K562 (cell line): ENCODE measurements around the gene TCEA3. TPM values are rescaled to one million over a fixed set of nuclear protein-coding genes. Genes with fewer than 3 reads are reported as not detected.

Experiments
- ARHGAP35 ChIP-seq: fragments of 450-650 bp; IDR thresholded peaks from 2 replicates; pipeline ENCODE4 v1.6.1; 2018; ENCODE audit not compliant: partially characterized antibody
- BCL6 ChIP-seq: fragments of 250-450 bp; sonication (Bioruptor Pico); IDR thresholded peaks from 2 replicates; pipeline ENCODE4 v1.4.0; 2020
- BRF1 ChIP-seq: IDR thresholded peaks from 3 replicates; pipeline ENCODE4 v1.6.1; 2011; ENCODE audit warnings: borderline replicate concordance, mild to moderate bottlenecking; ENCODE audit not compliant: insufficient read length; ENCODE audit errors: extremely low read depth
- CREBBP ChIP-seq: IDR thresholded peaks from one replicate; pipeline ENCODE4 v1.6.1; 2012; ENCODE audit warnings: low read depth, mild to moderate bottlenecking, control low read depth, inconsistent platforms, low read length
- ETV5 ChIP-seq: sonication (generic); formaldehyde crosslinking; IDR thresholded peaks from 2 replicates; pipeline ENCODE4 v1.4.0; 2020; ENCODE audit warnings: low read depth, mild to moderate bottlenecking, missing genetic modification reagents
- HDAC2 ChIP-seq: fragments of 450-650 bp; IDR thresholded peaks from 2 replicates; pipeline ENCODE4 v1.6.1; 2016; ENCODE audit warnings: mild to moderate bottlenecking
- HNRNPL ChIP-seq: fragments of 200-400 bp; formaldehyde crosslinking; IDR thresholded peaks from 2 replicates; pipeline ENCODE4 v1.6.1; 2017; ENCODE audit warnings: low read depth, mild to moderate bottlenecking, low read length
- LEF1 ChIP-seq: fragments of 450-650 bp; IDR thresholded peaks from 2 replicates; pipeline ENCODE4 v1.6.1; 2016; ENCODE audit warnings: mild to moderate bottlenecking
- NFIC ChIP-seq: fragments of 450-650 bp; IDR thresholded peaks from 2 replicates; pipeline ENCODE4 v1.6.1; 2017; ENCODE audit warnings: mild to moderate bottlenecking, inconsistent platforms
- RBM25 ChIP-seq: fragments of 200-400 bp; formaldehyde crosslinking; IDR thresholded peaks from 2 replicates; pipeline ENCODE4 v1.6.1; 2018; ENCODE audit warnings: low read length, low read depth, moderate library complexity; ENCODE audit not compliant: severe bottlenecking
- TFE3 ChIP-seq: fragments of 450-650 bp; formaldehyde crosslinking; IDR thresholded peaks from 2 replicates; pipeline ENCODE4 v1.4.0; 2020; ENCODE audit warnings: mild to moderate bottlenecking, mixed read lengths
- USF1 ChIP-seq: sonication (generic); formaldehyde crosslinking; IDR thresholded peaks from 2 replicates; pipeline ENCODE4 v1.9.0; 2022; ENCODE audit warnings: mild to moderate bottlenecking, missing genetic modification reagents
- XRCC3 ChIP-seq: fragments of 450-650 bp; IDR thresholded peaks from 2 replicates; pipeline ENCODE4 v1.6.1; 2017; ENCODE audit warnings: mild to moderate bottlenecking, moderate library complexity
- YY1 ChIP-seq, 3 experiments: IDR thresholded peaks; 2 replicates each; pipeline ENCODE4 v1.6.1; 2011; ENCODE audit warnings: low read length in 2 of 3, mild to moderate bottlenecking in 2 of 3, moderate library complexity in 2 of 3, borderline replicate concordance in 1 of 3, control low read depth in 1 of 3, low read depth in 1 of 3; ENCODE audit not compliant: insufficient read depth in 3 of 3, insufficient replicate concordance in 2 of 3, control insufficient read depth in 1 of 3, insufficient read length in 1 of 3; ENCODE audit errors: extremely low read depth in 1 of 3
- ZNF165 ChIP-seq: fragments of 250-450 bp; sonication (Bioruptor Pico); IDR thresholded peaks from 2 replicates; pipeline ENCODE4 v1.4.0; 2020; ENCODE audit warnings: borderline replicate concordance
- ZNF217 ChIP-seq: sonication (generic); formaldehyde crosslinking; IDR thresholded peaks from 2 replicates; pipeline ENCODE4 v1.8.0; 2022; ENCODE audit warnings: mild to moderate bottlenecking, missing genetic modification reagents
- ZNF253 ChIP-seq: fragments of 250-450 bp; sonication (Bioruptor Pico); conservative IDR thresholded peaks from 2 replicates; pipeline ENCODE4 v1.6.1; 2021; ENCODE audit warnings: mild to moderate bottlenecking
- ZNF436 ChIP-seq: fragments of 250-450, 450-650 bp; sonication (Bioruptor Pico); formaldehyde crosslinking; IDR thresholded peaks from 2 replicates; pipeline ENCODE4 v1.7.0; 2020; ENCODE audit warnings: mild to moderate bottlenecking
- ZZZ3 ChIP-seq: fragments of 450-650 bp; IDR thresholded peaks from 2 replicates; pipeline ENCODE4 v1.6.1; 2016; ENCODE audit warnings: antibody characterized with exemption, mild to moderate bottlenecking, moderate library complexity
- polyA plus RNA-seq, 8 experiments: library from polyadenylated mRNA; depleted of rRNA in 4 of 8; stranded (reverse) in 5 of 8; unstranded in 3 of 8; fragments of >200 nt; fragmentation: Nextera tagmentation in 2 of 8; fragmentation: Illumina TruSeq in 1 of 8; extraction: Ambion mirVana in 2 of 8; extraction: Trizol in 1 of 8; gene quantifications; 2 replicates each; pipeline versions ENCODE4 v1.2.1 to v1.2.3, GENCODE V29; 2011 to 2014; ENCODE audit warnings: inconsistent platforms in 1 of 8, missing spikeins in 1 of 8
- total RNA-seq, 7 experiments: library from RNA; depleted of rRNA in 6 of 7; stranded (reverse); fragments of >200 nt in 6 of 7; fragmentation: Illumina TruSeq in 2 of 7; extraction: Trizol in 2 of 7; gene quantifications; 2 replicates each; pipeline versions ENCODE4 v1.2.1 to v1.2.3, GENCODE V29; 2011 to 2021; ENCODE audit warnings: low replicate concordance in 1 of 7
- TF ChIP-seq, protein P1 (sequence below), 2 experiments: fragments of 450-650 bp; IDR thresholded peaks; 2 replicates each; pipeline ENCODE4 v1.6.1; 2016
- TF ChIP-seq, protein P2 (sequence below): fragments of 450-650 bp; formaldehyde crosslinking; IDR thresholded peaks from 2 replicates; pipeline ENCODE4 v1.4.0; 2020; ENCODE audit warnings: mild to moderate bottlenecking, moderate library complexity

The TCEA3 gene
- total and polyA plus RNA-seq, 9 of the 15 experiments (the other 6 are each of a cell fraction or from before 2014, with no cell fraction given): 0.03 to 0.55 (median 0.36) TPM

- TF ChIP-seq BCL6 (CRISPR knock-in tag) (peak; percentile 23; the same call in 1 of the 2 replicates), XRCC3 (no peak), NFIC (peak; percentile 51), ZNF436 (no peak), ARHGAP35 (no peak), USF1 (0 out of 2 replicates have a peak, but pooled peaks have one; percentile 5), ZZZ3 (no peak), HNRNPL (no peak), LEF1 (no peak), YY1 (IDR thresholded peaks at IDR 0.05; ENCODE audit: borderline replicate concordance in 1 of 3, control insufficient read depth in 1 of 3, extremely low read depth in 1 of 3, insufficient read depth in 3 of 3, insufficient read length in 1 of 3, insufficient replicate concordance in 2 of 3, low read depth in 1 of 3, low read length in 2 of 3) (peak in 1 of 3 experiments; percentile 49), RBM25 (peak; percentile 78), CREBBP (no peak), ZNF165 (CRISPR knock-in tag) (0 out of 2 replicates have a peak, but pooled peaks have one; percentile 36), ZNF253 (CRISPR knock-in tag) (no peak), HDAC2 (peak; percentile 84), BRF1 (no peak), ZNF217 (CRISPR knock-in tag) (no peak), TFE3 (CRISPR knock-in tag) (no peak), ETV5 (CRISPR knock-in tag) (peak; percentile 63; the same call in 1 of the 2 replicates)
- TF ChIP-seq, protein P1, sequence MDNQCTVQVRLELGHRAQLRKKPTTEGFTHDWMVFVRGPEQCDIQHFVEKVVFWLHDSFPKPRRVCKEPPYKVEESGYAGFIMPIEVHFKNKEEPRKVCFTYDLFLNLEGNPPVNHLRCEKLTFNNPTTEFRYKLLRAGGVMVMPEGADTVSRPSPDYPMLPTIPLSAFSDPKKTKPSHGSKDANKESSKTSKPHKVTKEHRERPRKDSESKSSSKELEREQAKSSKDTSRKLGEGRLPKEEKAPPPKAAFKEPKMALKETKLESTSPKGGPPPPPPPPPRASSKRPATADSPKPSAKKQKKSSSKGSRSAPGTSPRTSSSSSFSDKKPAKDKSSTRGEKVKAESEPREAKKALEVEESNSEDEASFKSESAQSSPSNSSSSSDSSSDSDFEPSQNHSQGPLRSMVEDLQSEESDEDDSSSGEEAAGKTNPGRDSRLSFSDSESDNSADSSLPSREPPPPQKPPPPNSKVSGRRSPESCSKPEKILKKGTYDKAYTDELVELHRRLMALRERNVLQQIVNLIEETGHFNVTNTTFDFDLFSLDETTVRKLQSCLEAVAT (IDR thresholded peaks at IDR 0.05): no peak
- TF ChIP-seq, protein P2, sequence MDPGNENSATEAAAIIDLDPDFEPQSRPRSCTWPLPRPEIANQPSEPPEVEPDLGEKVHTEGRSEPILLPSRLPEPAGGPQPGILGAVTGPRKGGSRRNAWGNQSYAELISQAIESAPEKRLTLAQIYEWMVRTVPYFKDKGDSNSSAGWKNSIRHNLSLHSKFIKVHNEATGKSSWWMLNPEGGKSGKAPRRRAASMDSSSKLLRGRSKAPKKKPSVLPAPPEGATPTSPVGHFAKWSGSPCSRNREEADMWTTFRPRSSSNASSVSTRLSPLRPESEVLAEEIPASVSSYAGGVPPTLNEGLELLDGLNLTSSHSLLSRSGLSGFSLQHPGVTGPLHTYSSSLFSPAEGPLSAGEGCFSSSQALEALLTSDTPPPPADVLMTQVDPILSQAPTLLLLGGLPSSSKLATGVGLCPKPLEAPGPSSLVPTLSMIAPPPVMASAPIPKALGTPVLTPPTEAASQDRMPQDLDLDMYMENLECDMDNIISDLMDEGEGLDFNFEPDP (CRISPR knock-in tag): no peak
Measured at GRCh38 chr1:23422241-23422877, 2.2 kb downstream of the TCEA3 start (continued).
